Astrocyte (in vitro differentiated cells and primary cell): ENCODE measurements around the gene EXOC6B. TPM values are rescaled to one million over a fixed set of nuclear protein-coding genes. Genes with fewer than 3 reads are reported as not detected.
"Not testable (repeated sequence)": the region's sequence is repeated elsewhere in the genome, so short reads cannot be mapped to it uniquely, and the experiment has no call there.

Experiments
- DNase-seq: peaks from one replicate; pipeline ENCODE4 v3.0.0-alpha.2; 2010; ENCODE audit warnings: low read depth
- FAIRE-seq: peaks from 2 replicates; lab custom pipeline; 2011; peaks lifted over from hg19 to GRCh38; lab: Jason Lieb, UNC
- H2AFZ ChIP-seq: 2 replicates; pipeline ENCODE4 v1.6.0; 2012; ENCODE audit warnings: low read depth, low read length, inconsistent platforms
- H3K27ac ChIP-seq: 2 replicates; pipeline ENCODE4 v1.5.1; 2011; ENCODE audit warnings: low read depth, low read length, inconsistent platforms
- H3K27me3 ChIP-seq: 2 replicates; pipeline ENCODE4 v1.6.0; 2011; ENCODE audit warnings: low read length, inconsistent platforms; ENCODE audit not compliant: insufficient read depth
- H3K36me3 ChIP-seq: 2 replicates; pipeline ENCODE4 v1.5.1; 2011; ENCODE audit warnings: low read length, inconsistent platforms; ENCODE audit not compliant: insufficient read depth
- H3K4me1 ChIP-seq: 2 replicates; pipeline ENCODE4 v1.5.1; 2011; ENCODE audit warnings: low read length, inconsistent platforms; ENCODE audit not compliant: insufficient read depth
- H3K4me2 ChIP-seq: 2 replicates; pipeline ENCODE4 v1.6.0; 2012; ENCODE audit warnings: low read length, inconsistent platforms
- H3K4me3 ChIP-seq: 2 replicates; pipeline ENCODE4 v1.5.1; 2011; ENCODE audit warnings: low read depth, mild to moderate bottlenecking, low read length, inconsistent platforms; ENCODE audit not compliant: insufficient read depth
- H3K79me2 ChIP-seq: 2 replicates; pipeline ENCODE4 v1.6.0; 2012; ENCODE audit warnings: mild to moderate bottlenecking, low read length, inconsistent platforms; ENCODE audit not compliant: insufficient read depth
- H3K9ac ChIP-seq: 2 replicates; pipeline ENCODE4 v1.6.0; 2012; ENCODE audit warnings: mild to moderate bottlenecking, low read length, inconsistent platforms
- H3K9me3 ChIP-seq: 2 replicates; pipeline ENCODE4 v1.5.1; 2012; ENCODE audit warnings: low read depth, mild to moderate bottlenecking, low read length, inconsistent platforms; ENCODE audit not compliant: insufficient read depth
- H4K20me1 ChIP-seq: 2 replicates; pipeline ENCODE4 v1.6.0; 2012; ENCODE audit warnings: low read length, inconsistent platforms; ENCODE audit not compliant: insufficient read depth
- H3K27ac Mint-ChIP-seq: one replicate; pipeline ENCODE4 v1.8.0; 2021; ENCODE audit warnings: mild to moderate bottlenecking, mixed read lengths; ENCODE audit not compliant: unreplicated experiment
- H3K27me3 Mint-ChIP-seq: one replicate; pipeline ENCODE4 v1.8.0; 2021; ENCODE audit warnings: low read depth, mixed read lengths; ENCODE audit not compliant: unreplicated experiment
- H3K36me3 Mint-ChIP-seq: one replicate; pipeline ENCODE4 v1.8.0; 2021; ENCODE audit warnings: low read depth, mixed read lengths; ENCODE audit not compliant: unreplicated experiment
- H3K4me1 Mint-ChIP-seq: one replicate; pipeline ENCODE4 v1.8.0; 2021; ENCODE audit warnings: low read depth, mixed read lengths; ENCODE audit not compliant: unreplicated experiment
- H3K4me3 Mint-ChIP-seq: one replicate; pipeline ENCODE4 v1.8.0; 2021; ENCODE audit warnings: mild to moderate bottlenecking, moderate library complexity, mixed read lengths; ENCODE audit not compliant: unreplicated experiment
- H3K9me3 Mint-ChIP-seq: one replicate; pipeline ENCODE4 v1.8.0; 2021; ENCODE audit warnings: mild to moderate bottlenecking, mixed read lengths; ENCODE audit not compliant: unreplicated experiment
- EZH2 ChIP-seq: IDR thresholded peaks from 2 replicates; pipeline ENCODE4 v1.6.1; 2012; ENCODE audit warnings: mild to moderate bottlenecking, low read length, inconsistent platforms; ENCODE audit not compliant: insufficient read depth
- total RNA-seq: library from RNA; stranded (reverse); gene quantifications from 2 replicates; pipeline ENCODE4 v1.2.1, GENCODE V29; 2021
- TF ChIP-seq, protein P1 (sequence below): IDR thresholded peaks from 2 replicates; pipeline ENCODE4 v1.5.1; 2011; ENCODE audit warnings: low read depth, mild to moderate bottlenecking, inconsistent platforms, low read length, moderate library complexity; ENCODE audit not compliant: insufficient read depth

Gene EXOC6B
- total RNA-seq, 1 donor from 2014 or later = 31.8 TPM

DNA sequence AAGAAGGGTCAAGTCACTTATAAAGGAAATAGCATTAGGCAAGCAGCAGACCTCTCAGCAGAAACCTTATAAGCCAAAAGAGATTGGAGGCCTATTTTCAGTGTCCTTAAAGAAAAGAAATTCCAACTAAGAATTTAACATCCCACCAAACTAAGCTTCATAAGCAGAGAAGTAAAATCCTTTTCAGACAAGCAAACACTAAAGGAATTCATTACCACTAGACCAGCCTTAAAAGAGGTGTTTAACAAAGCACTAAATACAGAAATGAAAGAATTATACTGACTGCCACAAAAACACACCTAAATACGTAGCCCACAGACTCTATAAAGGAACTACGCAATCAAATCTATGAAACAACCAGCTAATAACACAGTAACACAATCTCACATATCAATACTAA is 160.4 kb downstream of the EXOC6B start:
- H3K9me3 ChIP-seq = no peaks in the 10 kb centered on the region
- DNase-seq (no peak), FAIRE-seq (no peak)
- no peak for TF ChIP-seq EZH2
- TF ChIP-seq, protein P1, sequence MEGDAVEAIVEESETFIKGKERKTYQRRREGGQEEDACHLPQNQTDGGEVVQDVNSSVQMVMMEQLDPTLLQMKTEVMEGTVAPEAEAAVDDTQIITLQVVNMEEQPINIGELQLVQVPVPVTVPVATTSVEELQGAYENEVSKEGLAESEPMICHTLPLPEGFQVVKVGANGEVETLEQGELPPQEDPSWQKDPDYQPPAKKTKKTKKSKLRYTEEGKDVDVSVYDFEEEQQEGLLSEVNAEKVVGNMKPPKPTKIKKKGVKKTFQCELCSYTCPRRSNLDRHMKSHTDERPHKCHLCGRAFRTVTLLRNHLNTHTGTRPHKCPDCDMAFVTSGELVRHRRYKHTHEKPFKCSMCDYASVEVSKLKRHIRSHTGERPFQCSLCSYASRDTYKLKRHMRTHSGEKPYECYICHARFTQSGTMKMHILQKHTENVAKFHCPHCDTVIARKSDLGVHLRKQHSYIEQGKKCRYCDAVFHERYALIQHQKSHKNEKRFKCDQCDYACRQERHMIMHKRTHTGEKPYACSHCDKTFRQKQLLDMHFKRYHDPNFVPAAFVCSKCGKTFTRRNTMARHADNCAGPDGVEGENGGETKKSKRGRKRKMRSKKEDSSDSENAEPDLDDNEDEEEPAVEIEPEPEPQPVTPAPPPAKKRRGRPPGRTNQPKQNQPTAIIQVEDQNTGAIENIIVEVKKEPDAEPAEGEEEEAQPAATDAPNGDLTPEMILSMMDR = no peak
- peaks cover 6% of the 10 kb centered on the region for H3K79me2 ChIP-seq
- no peak overlapping the region for H3K4me3 ChIP-seq
- H3K4me2 ChIP-seq = no peak overlapping the region
- H3K9me3 Mint-ChIP-seq = peaks cover 19% of the 10 kb centered on the region
- no peaks in the 10 kb centered on the region for H3K4me1 ChIP-seq
- H3K27ac ChIP-seq = no peak overlapping the region
- H3K4me3 Mint-ChIP-seq = no peak overlapping the region
- no peaks in the 10 kb centered on the region for H3K4me1 Mint-ChIP-seq
- no peaks in the 10 kb centered on the region for H3K27me3 Mint-ChIP-seq
- no peaks in the 10 kb centered on the region for H3K27me3 ChIP-seq
- H3K36me3 ChIP-seq = no peaks in the 10 kb centered on the region
- H4K20me1 ChIP-seq = peaks cover 5% of the 10 kb centered on the region
- H3K36me3 Mint-ChIP-seq = peaks cover 10% of the 10 kb centered on the region
- no peak overlapping the region for H2AFZ ChIP-seq
- no peak overlapping the region for H3K9ac ChIP-seq
- no peak overlapping the region for H3K27ac Mint-ChIP-seq

DNA sequence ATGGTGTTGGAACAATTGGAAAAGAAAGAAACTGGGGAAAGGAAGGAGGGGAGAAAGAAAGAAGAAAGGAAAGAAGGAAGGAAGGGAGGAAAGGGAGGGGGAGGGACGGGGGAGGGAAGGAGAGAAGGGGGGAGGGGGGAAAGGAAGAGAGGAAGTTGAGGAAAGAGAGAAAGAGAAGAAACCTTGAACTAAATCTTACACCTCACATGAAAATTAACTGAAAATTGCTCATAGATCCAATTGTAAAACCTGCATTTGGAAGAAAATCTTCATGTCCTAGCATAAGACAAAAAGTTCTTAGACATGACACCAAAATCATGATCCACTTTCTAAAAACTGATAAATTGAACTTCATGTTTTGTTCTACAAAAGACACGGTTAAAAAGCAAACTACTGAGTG is 163.8 kb downstream of the EXOC6B start:
- no peak for TF ChIP-seq EZH2
- TF ChIP-seq, protein P1 = no peak
- H3K36me3 ChIP-seq = no peaks in the 10 kb centered on the region
- Mint-ChIP-seq H3K27me3 (no peaks in the 10 kb centered on the region), H3K36me3 (peaks cover 6% of the 10 kb centered on the region), H3K27ac (no peak overlapping the region), H3K4me1 (no peaks in the 10 kb centered on the region), H3K9me3 (peaks cover 10% of the 10 kb centered on the region), H3K4me3 (no peak overlapping the region)
- no peak for DNase-seq
- no peak for FAIRE-seq
- H4K20me1 ChIP-seq = no peaks in the 10 kb centered on the region
- no peak overlapping the region for H3K4me2 ChIP-seq
- H3K9me3 ChIP-seq = no peaks in the 10 kb centered on the region
- H3K4me1 ChIP-seq = no peaks in the 10 kb centered on the region
- no peak overlapping the region for H3K4me3 ChIP-seq
- no peak overlapping the region for H3K27ac ChIP-seq
- H2AFZ ChIP-seq = no peak overlapping the region
- peaks cover 3% of the 10 kb centered on the region for H3K79me2 ChIP-seq
- H3K27me3 ChIP-seq = no peaks in the 10 kb centered on the region
- no peak overlapping the region for H3K9ac ChIP-seq

DNA sequence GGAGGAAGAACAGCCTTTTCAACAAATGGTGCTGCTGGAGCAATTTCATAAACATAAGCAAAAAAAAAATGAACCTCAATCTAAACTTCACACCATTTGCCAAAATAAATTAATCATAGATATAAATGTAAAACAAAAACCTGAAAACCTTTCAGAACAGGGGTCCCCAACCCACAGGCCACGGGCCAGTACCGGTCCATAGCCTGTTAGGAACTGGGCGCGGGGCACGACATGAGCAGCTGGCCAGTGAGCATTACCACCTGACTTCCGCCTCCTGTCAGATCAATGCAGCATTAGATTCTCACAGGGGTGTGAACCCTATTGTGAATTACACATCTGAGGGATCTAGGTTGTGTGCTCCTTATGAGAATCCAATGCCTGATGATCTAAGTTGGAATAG is 176.0 kb downstream of the EXOC6B start:
- no peaks in the 10 kb centered on the region for H3K79me2 ChIP-seq
- no peak for FAIRE-seq
- no peaks in the 10 kb centered on the region for H3K36me3 ChIP-seq
- peaks cover 11% of the 10 kb centered on the region for H3K9me3 Mint-ChIP-seq
- no peak overlapping the region for H3K9ac ChIP-seq
- TF ChIP-seq, protein P1 = no peak
- no peak for TF ChIP-seq EZH2
- H4K20me1 ChIP-seq = no peaks in the 10 kb centered on the region
- no peak overlapping the region for H2AFZ ChIP-seq
- no peak overlapping the region for H3K4me2 ChIP-seq
- H3K4me3 Mint-ChIP-seq = no peak overlapping the region
- no peaks in the 10 kb centered on the region for H3K27me3 Mint-ChIP-seq
- no peaks in the 10 kb centered on the region for H3K36me3 Mint-ChIP-seq
- no peak overlapping the region for H3K27ac ChIP-seq
- no peak overlapping the region for H3K4me3 ChIP-seq
- no peaks in the 10 kb centered on the region for H3K4me1 Mint-ChIP-seq
- H3K9me3 ChIP-seq = no peaks in the 10 kb centered on the region
- no peaks in the 10 kb centered on the region for H3K27me3 ChIP-seq
- no peak overlapping the region for H3K27ac Mint-ChIP-seq
- H3K4me1 ChIP-seq = no peaks in the 10 kb centered on the region
- no peak for DNase-seq

DNA sequence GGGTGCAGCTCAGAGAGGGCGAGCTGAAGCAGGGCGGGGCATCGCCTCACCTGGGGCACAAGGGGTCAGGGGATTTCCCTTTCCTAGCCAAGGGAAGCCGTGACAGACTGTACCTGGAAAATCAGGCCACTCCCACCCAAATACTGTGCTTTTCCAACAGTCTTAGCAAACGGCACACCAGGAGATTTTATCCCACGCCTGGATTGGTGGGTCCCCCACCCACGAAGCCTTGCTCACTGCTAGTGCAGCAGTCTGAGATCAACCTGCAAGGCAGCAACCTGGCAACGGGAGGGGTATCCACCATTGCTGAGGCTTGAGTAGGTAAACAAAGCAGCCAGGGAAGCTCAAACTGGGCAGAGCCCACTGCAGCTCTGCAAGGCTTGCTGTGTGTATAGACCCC is 184.6 kb downstream of the EXOC6B start:
- not testable (repeated sequence) for H4K20me1 ChIP-seq, H3K4me1 Mint-ChIP-seq, H3K4me3 ChIP-seq, H3K27ac Mint-ChIP-seq, H3K36me3 ChIP-seq, H3K4me1 ChIP-seq, H2AFZ ChIP-seq, H3K27ac ChIP-seq, H3K36me3 Mint-ChIP-seq, H3K27me3 Mint-ChIP-seq, H3K27me3 ChIP-seq, H3K9ac ChIP-seq, H3K9me3 ChIP-seq, H3K4me3 Mint-ChIP-seq, H3K79me2 ChIP-seq, H3K4me2 ChIP-seq, FAIRE-seq, DNase-seq
- peaks cover 10% of the 10 kb centered on the region for H3K9me3 Mint-ChIP-seq
